B cell (primary cell): ENCODE results near the gene KRTAP5-2. TPM values are rescaled to one million over a fixed set of nuclear protein-coding genes. Genes with fewer than 3 reads are reported as not detected.
"Not testable (repeated sequence)": the region's sequence is repeated elsewhere in the genome, so short reads cannot be mapped to it uniquely, and the experiment has no call there.

ENCODE experiments used
- ATAC-seq: fragments of 200-7000 bp; cut with Tn5 transposase; one replicate; pipeline ENCODE4 v1.10.0; 2021; ENCODE audit warnings: low read depth, mild to moderate bottlenecking, moderate number of reproducible peaks, moderate library complexity
- CTCF ChIA-PET: fragments of 350-600 bp; sonication (Branson Sonifier 250); formaldehyde crosslinking; loops from one replicate; lab custom pipeline; 2021; ENCODE audit warnings: antibody characterized with exemption, inconsistent platforms; lab: Charles Lee
- POLR2A ChIA-PET: fragments of 350-600 bp; sonication (Branson Sonifier 250); formaldehyde crosslinking; loops from one replicate; lab custom pipeline; 2021; ENCODE audit warnings: antibody characterized with exemption; lab: Charles Lee
- DNase-seq: peaks from one replicate; pipeline ENCODE4 v3.0.0; 2013
- H2AFZ ChIP-seq: 2 replicates; pipeline ENCODE4 v1.6.1; 2012; ENCODE audit warnings: mild to moderate bottlenecking, low read depth, low read length; ENCODE audit not compliant: insufficient read depth, poor library complexity, severe bottlenecking
- H3K27ac ChIP-seq, 2 donors: 1 replicate in 1 of 2; 2 replicates in 1 of 2; pipeline ENCODE4 v1.5.1; 2012 to 2013; ENCODE audit warnings: low read length in 2 of 2, mild to moderate bottlenecking in 2 of 2, moderate library complexity in 1 of 2
- H3K27me3 ChIP-seq, 4 experiments: fragments of 200-600 bp in 1 of 4; sonication (generic) in 1 of 4; replicated peaks in 1 of 4; 1 replicate in 2 of 4; 2 replicates in 2 of 4; pipeline versions ENCODE4 v1.6.1 to v1.7.0; 2013 to 2016; ENCODE audit warnings: low read length in 3 of 4, mild to moderate bottlenecking in 2 of 4, mixed read lengths in 1 of 4, moderate library complexity in 1 of 4; ENCODE audit not compliant: insufficient read depth in 4 of 4, control insufficient read depth in 3 of 4; ENCODE audit errors: control extremely low read depth in 1 of 4
- H3K36me3 ChIP-seq, 2 experiments: replicated peaks in 1 of 2; 1 replicate in 1 of 2; 2 replicates in 1 of 2; pipeline versions ENCODE4 v1.6.1 to v1.7.1; 2013; ENCODE audit warnings: low read length in 1 of 2; ENCODE audit not compliant: insufficient read depth in 2 of 2, control insufficient read depth in 1 of 2; ENCODE audit errors: control extremely low read depth in 1 of 2, extremely low read depth in 1 of 2
- H3K4me1 ChIP-seq, 2 donors: fragments of 200-600 bp in 1 of 2; sonication (generic) in 1 of 2; 1 replicate in 1 of 2; 2 replicates in 1 of 2; pipeline versions ENCODE4 v1.5.1 to v1.6.1; 2013 to 2017; ENCODE audit warnings: low read length in 2 of 2; ENCODE audit not compliant: control insufficient read depth in 2 of 2, insufficient read depth in 2 of 2
- H3K4me2 ChIP-seq: replicated peaks from 2 replicates; pipeline ENCODE3; 2012; ENCODE audit warnings: mild to moderate bottlenecking, low read depth, low read length; ENCODE audit not compliant: poor library complexity, severe bottlenecking
- H3K4me3 ChIP-seq, 5 experiments: fragments of 200-600 bp in 1 of 5; sonication (generic) in 1 of 5; 1 replicate in 3 of 5; 2 replicates in 2 of 5; pipeline versions ENCODE4 v1.5.1 to v1.7.0; 2011 to 2016; ENCODE audit warnings: low read length in 4 of 5, mild to moderate bottlenecking in 4 of 5, low read depth in 2 of 5, control low read depth in 1 of 5, moderate library complexity in 1 of 5; ENCODE audit not compliant: insufficient read depth in 1 of 5; ENCODE audit errors: control extremely low read depth in 1 of 5, extremely low read depth in 1 of 5
- H3K79me2 ChIP-seq: fragments of 200-600 bp; sonication (generic); one replicate; pipeline ENCODE4 v1.6.0; 2016; ENCODE audit warnings: low read length; ENCODE audit not compliant: control insufficient read depth, insufficient read depth
- H3K9ac ChIP-seq: fragments of 200-600 bp; sonication (generic); 2 replicates; pipeline ENCODE4 v1.6.1; 2017; ENCODE audit warnings: mild to moderate bottlenecking, low read length, moderate library complexity
- H3K9me3 ChIP-seq, 3 donors: one replicate each; pipeline versions ENCODE4 v1.6.1 to v1.7.1; 2013; ENCODE audit warnings: low read length in 2 of 3; ENCODE audit not compliant: control insufficient read depth in 2 of 3, insufficient read depth in 1 of 3; ENCODE audit errors: control extremely low read depth in 1 of 3
- H4K20me1 ChIP-seq: 2 replicates; pipeline ENCODE4 v1.6.0; 2012; ENCODE audit warnings: mild to moderate bottlenecking, low read length; ENCODE audit not compliant: insufficient read depth, control insufficient read depth, poor library complexity, severe bottlenecking
- H3K27ac Mint-ChIP-seq: one replicate; pipeline ENCODE4 v1.8.0; 2021; ENCODE audit warnings: mixed read lengths
- H3K27me3 Mint-ChIP-seq: one replicate; pipeline ENCODE4 v1.8.0; 2021; ENCODE audit warnings: mixed read lengths
- H3K4me1 Mint-ChIP-seq: one replicate; pipeline ENCODE4 v1.8.0; 2021; ENCODE audit warnings: mixed read lengths
- H3K4me3 Mint-ChIP-seq: one replicate; pipeline ENCODE4 v1.8.0; 2021; ENCODE audit warnings: mixed read lengths
- H3K9me3 Mint-ChIP-seq: one replicate; pipeline ENCODE4 v1.8.0; 2022; ENCODE audit warnings: mixed read lengths; ENCODE audit not compliant: insufficient read depth
- EZH2 ChIP-seq: IDR thresholded peaks from 2 replicates; pipeline ENCODE4 v1.6.1; 2012; ENCODE audit warnings: borderline replicate concordance, low read depth, mild to moderate bottlenecking, moderate library complexity, low read length; ENCODE audit not compliant: insufficient read depth, poor library complexity, severe bottlenecking
- WGBS: methylation state at CpG from one replicate; pipeline ENCODE4 v1.1.5; 2013; ENCODE audit warnings: missing lambda C conversion rate; ENCODE audit not compliant: insufficient coverage; 5-methylcytosine and 5-hydroxymethylcytosine counted together
- intact Hi-C: fragments of 100-400 bp; cut with micrococcal nuclease; formaldehyde crosslinking; loops from one replicate; pipeline ENCODE4 v1.10.0; 2022
- polyA plus RNA-seq: library from polyadenylated mRNA; depleted of rRNA; stranded (reverse); fragments of >200 nt; gene quantifications from 2 replicates; pipeline ENCODE4 v1.2.3, GENCODE V29; 2012
- total RNA-seq, 2 donors: library from RNA; stranded (reverse); fragments of 120-200 nt in 1 of 2; gene quantifications; 1 replicate in 1 of 2; 2 replicates in 1 of 2; pipeline versions ENCODE4 v1.2.3 to v1.2.4, GENCODE V29; 2013 to 2022
- TF ChIP-seq, protein P1 (sequence below): fragments of 200-600 bp; IDR thresholded peaks from one replicate; pipeline ENCODE4 v1.8.0; 2022; ENCODE audit warnings: antibody characterized with exemption, mild to moderate bottlenecking

KRTAP5-2 gene
- total and polyA plus RNA-seq, 2 donors (not counting 1 experiment from before 2014, with no cell fraction given) = 0.36 TPM; not detected in 1

DNA sequence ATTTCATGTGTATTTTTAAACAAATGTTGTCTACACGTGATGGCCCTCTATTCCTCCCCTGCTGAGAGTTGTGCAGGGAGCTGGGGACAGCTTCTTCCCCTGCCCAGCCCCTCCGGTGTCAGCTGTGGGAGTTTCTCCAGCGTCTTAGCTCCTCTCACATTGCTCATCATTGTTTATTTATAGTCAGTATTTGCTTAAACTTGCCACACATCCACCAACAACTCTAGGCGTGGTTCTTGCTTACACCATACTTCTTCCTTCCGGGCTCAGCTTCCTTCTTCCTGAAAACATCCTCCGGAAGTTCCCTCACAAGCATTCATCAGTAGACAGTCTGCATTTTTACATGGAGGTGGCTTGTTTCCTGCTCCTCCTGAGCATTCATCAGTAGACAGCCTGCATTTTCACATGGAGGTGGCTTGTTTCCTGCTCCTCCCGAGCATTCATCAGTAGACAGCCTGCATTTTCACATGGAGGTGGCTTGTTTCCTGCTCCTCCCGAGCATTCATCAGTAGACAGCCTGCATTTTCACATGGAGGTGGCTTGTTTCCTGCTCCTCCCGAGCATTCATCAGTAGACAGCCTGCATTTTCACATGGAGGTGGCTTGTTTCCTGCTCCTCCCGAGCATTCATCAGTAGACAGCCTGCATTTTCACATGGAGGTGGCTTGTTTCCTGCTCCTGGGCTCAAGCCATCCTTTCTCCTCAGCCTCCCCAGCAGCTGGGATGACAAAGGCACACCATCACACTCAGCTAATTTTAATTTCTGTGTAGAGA, 8.7 kb downstream of the KRTAP5-2 start:
- WGBS = 26% methylated on average over 2 of the region's 10 CpGs
- intact Hi-C loops, H3K36me3 ChIP-seq, H4K20me1 ChIP-seq, H3K79me2 ChIP-seq, H3K9me3 Mint-ChIP-seq: not testable (repeated sequence)
- Histone ChIP-seq H2AFZ (peak overlapping the region; percentile 48), H3K27ac (peak overlapping the region in 1 of 2 donors; percentile 40), H3K4me2 (peak overlapping the region; percentile 38), H3K9me3 (peaks cover 0 to 24% (median 0%) of the 10 kb centered on the region in 3 donors), H3K27me3 (peaks cover 0 to 18% (median 1%) of the 10 kb centered on the region in 4 experiments), H3K4me1 (peaks cover 8 to 27% of the 10 kb centered on the region in 2 donors), H3K4me3 (peak overlapping the region in 1 of 5 experiments; percentile 29), H3K9ac (peak overlapping the region; percentile 9)
- Mint-ChIP-seq H3K4me3 (peak overlapping the region; percentile 69), H3K4me1 (peaks cover 19% of the 10 kb centered on the region), H3K27me3 (peaks cover 21% of the 10 kb centered on the region), H3K27ac (peak overlapping the region; percentile 85)
- ChIA-PET POLR2A (interaction anchor here (1.0 kb wide), 2 partner anchors 15 to 16 kb away, joined by 4 to 7 read pairs; no protein-coding TSS in a partner anchor), CTCF (interaction anchor here (1.2 to 2.8 kb wide), 5 partner anchors 11 to 387 kb away, joined by 3 to 18 read pairs (median 7); no protein-coding TSS in a partner anchor)
- DNase-seq (peak; percentile 54), ATAC-seq (peak; percentile 87)

DNA sequence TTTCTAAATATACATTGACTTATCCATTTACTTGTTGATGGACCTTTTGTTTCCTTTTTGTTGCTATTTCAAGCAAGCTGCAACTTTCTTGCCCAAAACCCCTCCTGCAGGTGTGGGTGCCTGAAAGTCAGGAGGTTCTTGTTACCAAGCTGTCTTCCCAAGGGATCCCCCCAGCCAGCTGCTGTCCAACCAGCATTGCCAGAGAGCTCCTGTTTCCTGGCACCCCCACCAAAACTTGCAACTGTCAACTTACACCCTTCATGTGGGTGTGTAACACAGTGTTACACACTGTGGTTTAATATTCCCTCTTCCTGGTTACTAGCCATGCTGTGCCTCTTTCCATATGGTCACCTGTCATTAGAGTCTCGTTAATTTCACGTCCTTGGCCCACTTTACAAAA, 11.4 kb downstream of the KRTAP5-2 start:
- Histone ChIP-seq H3K9ac (no peak overlapping the region), H3K36me3 (no peaks in the 10 kb centered on the region), H3K27me3 (peaks cover 0 to 28% (median 1%) of the 10 kb centered on the region in 4 experiments), H3K4me3 (no peak overlapping the region), H3K79me2 (no peaks in the 10 kb centered on the region), H3K27ac (no peak overlapping the region), H3K4me2 (no peak overlapping the region), H4K20me1 (no peaks in the 10 kb centered on the region), H3K9me3 (peaks cover 0 to 30% (median 0%) of the 10 kb centered on the region in 3 donors), H3K4me1 (peaks cover 8 to 34% of the 10 kb centered on the region in 2 donors), H2AFZ (no peak overlapping the region)
- intact Hi-C loops = no loop called here
- no peak for DNase-seq
- ChIA-PET CTCF (interaction anchor here (2.6 kb wide), 1 partner anchor 12 kb away, joined by 16 read pairs; no protein-coding TSS in a partner anchor), POLR2A (no interaction called here)
- Mint-ChIP-seq H3K9me3 (no peaks in the 10 kb centered on the region), H3K27ac (peak overlapping the region; percentile 59), H3K27me3 (peaks cover 17% of the 10 kb centered on the region), H3K4me3 (no peak overlapping the region), H3K4me1 (peaks cover 25% of the 10 kb centered on the region)
- no peak for ATAC-seq
- TF ChIP-seq, protein P1, sequence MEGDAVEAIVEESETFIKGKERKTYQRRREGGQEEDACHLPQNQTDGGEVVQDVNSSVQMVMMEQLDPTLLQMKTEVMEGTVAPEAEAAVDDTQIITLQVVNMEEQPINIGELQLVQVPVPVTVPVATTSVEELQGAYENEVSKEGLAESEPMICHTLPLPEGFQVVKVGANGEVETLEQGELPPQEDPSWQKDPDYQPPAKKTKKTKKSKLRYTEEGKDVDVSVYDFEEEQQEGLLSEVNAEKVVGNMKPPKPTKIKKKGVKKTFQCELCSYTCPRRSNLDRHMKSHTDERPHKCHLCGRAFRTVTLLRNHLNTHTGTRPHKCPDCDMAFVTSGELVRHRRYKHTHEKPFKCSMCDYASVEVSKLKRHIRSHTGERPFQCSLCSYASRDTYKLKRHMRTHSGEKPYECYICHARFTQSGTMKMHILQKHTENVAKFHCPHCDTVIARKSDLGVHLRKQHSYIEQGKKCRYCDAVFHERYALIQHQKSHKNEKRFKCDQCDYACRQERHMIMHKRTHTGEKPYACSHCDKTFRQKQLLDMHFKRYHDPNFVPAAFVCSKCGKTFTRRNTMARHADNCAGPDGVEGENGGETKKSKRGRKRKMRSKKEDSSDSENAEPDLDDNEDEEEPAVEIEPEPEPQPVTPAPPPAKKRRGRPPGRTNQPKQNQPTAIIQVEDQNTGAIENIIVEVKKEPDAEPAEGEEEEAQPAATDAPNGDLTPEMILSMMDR = no peak
- no peak for TF ChIP-seq EZH2
- WGBS = no CpG with 5 or more reads among the region's 2 CpGs

DNA sequence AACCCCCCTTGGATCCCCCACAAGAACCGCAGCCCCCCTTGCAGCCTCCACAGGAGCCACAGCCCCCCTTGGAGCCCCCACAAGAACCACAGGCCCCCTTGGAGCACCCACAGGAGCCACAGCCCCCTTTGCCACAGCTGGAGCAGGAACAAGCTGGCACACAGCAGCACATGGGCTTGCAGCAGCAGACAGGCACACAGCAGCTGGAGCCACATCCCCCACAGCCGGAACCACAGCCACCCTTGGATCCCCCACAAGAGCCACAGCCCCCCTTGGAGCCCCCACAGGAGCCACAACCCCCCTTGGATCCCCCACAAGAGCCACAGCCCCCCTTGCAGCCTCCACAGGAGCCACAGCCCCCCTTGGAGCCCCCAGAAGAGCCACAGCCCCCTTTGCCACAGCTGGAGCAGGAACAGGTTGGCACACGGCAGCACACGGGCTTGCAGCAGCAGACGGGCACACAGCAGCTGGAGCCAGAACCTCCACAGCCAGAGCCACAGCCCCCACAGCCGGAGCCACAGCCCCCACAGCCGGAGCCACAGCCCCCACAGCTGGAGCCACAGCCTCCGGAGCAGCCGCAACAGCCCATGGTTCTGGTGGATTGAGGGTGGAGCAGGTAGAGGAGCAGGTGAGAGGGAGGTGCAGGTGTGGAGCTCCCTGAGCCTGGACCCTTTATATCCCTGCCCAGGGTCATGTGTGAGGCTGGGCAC, 13.3 kb downstream of the KRTAP5-2 start, which contains the start of gene KRTAP5-1:
TSS of gene KRTAP5-1 (minus strand) at position 623 of the 710 bp plus-strand sequence. CDS start at position 589, 34 bp downstream.
- H3K27ac ChIP-seq, H3K27ac Mint-ChIP-seq, H3K9me3 Mint-ChIP-seq, H3K79me2 ChIP-seq, H3K4me3 Mint-ChIP-seq, ATAC-seq, H3K9ac ChIP-seq, H3K36me3 ChIP-seq, DNase-seq, H3K4me2 ChIP-seq, H4K20me1 ChIP-seq, H2AFZ ChIP-seq, H3K4me3 ChIP-seq, intact Hi-C loops: not testable (repeated sequence)
- Mint-ChIP-seq H3K27me3 (peaks cover 13% of the 10 kb centered on the region), H3K4me1 (peaks cover 23% of the 10 kb centered on the region)
- Histone ChIP-seq H3K27me3 (peaks cover 0 to 24% (median 0%) of the 10 kb centered on the region in 4 experiments), H3K9me3 (peaks cover 0 to 27% (median 1%) of the 10 kb centered on the region in 3 donors), H3K4me1 (peaks cover 8 to 32% of the 10 kb centered on the region in 2 donors)
- WGBS = 8% methylated on average over 6 of the region's 9 CpGs
- ChIA-PET CTCF (interaction anchor here (2.6 kb wide), 1 partner anchor 10 kb away, joined by 16 read pairs; no protein-coding TSS in a partner anchor), POLR2A (interaction anchor here (0.8 kb wide), 1 partner anchor 11 kb away, joined by 4 read pairs; no protein-coding TSS in a partner anchor)
